ENCODE results near the gene STAM. TPM values are rescaled to one million over a fixed set of nuclear protein-coding genes. Genes with fewer than 3 reads are reported as not detected.

STAM gene
- total RNA-seq, 1 donor from 2014 or later = 29.0 TPM

- peak overlapping the region; percentile 62 for H3K27ac Mint-ChIP-seq (ENCODE audit: unreplicated experiment)
- no peak overlapping the region for H3K4me3 Mint-ChIP-seq
- H3K27me3 Mint-ChIP-seq (ENCODE audit: low read depth) = no peaks in the 10 kb centered on the region
- H3K36me3 Mint-ChIP-seq (ENCODE audit: low read depth) = no peaks in the 10 kb centered on the region
- H3K9me3 Mint-ChIP-seq = peaks cover 2% of the 10 kb centered on the region
- TF ChIP-seq, protein P1, sequence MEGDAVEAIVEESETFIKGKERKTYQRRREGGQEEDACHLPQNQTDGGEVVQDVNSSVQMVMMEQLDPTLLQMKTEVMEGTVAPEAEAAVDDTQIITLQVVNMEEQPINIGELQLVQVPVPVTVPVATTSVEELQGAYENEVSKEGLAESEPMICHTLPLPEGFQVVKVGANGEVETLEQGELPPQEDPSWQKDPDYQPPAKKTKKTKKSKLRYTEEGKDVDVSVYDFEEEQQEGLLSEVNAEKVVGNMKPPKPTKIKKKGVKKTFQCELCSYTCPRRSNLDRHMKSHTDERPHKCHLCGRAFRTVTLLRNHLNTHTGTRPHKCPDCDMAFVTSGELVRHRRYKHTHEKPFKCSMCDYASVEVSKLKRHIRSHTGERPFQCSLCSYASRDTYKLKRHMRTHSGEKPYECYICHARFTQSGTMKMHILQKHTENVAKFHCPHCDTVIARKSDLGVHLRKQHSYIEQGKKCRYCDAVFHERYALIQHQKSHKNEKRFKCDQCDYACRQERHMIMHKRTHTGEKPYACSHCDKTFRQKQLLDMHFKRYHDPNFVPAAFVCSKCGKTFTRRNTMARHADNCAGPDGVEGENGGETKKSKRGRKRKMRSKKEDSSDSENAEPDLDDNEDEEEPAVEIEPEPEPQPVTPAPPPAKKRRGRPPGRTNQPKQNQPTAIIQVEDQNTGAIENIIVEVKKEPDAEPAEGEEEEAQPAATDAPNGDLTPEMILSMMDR (conservative IDR thresholded peaks at IDR 0.05) = peak; percentile 38
- peaks cover 21% of the 10 kb centered on the region for H3K4me1 Mint-ChIP-seq
- peak; percentile 11 for DNase-seq (ENCODE audit: low read depth, low spot score)
Measured at GRCh38 chr10:17736223-17736622, 92.3 kb downstream of the STAM start.

DNA sequence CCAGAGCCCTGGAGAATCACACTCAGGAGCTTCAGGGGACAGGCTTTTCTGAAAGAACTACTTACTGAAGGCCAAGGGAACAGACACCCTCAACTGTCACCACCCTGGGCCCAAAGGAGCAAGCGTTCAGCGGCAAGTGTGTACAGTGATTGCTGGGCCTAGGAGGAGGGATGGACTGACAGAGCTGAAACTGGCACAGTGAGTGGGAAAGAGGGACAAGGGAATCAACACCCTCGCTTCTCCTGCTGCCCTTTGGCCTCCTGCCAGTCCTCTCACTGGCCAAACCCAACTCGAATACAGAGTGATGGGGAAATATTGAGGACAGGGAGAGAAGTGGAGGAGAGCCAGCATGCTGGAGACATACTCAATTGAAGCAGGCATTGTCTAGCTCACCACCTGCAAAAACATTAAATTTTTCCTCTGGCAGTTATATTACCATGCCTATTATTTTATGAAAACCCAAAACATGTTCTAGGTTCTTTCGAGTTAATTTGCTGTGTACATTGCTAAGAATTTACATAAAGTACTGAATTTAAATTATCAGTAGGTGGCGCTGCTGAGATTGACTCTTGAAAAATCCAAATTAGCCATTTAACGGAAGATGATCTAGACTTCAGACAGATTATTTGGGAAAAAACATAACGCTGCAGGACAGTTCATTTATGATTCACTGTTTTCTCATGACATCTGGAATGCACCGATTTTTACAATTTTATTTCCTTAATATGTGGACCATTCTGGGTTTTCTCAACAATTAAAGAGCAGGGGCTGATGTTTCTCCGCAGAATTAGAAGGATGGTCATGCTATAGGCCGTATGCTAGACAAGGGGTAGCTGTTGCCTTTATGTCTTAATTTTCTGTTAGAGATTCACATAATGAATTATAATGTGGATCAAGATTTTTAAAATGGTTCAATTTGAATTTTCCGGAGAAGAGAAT is 93.3 kb downstream of the STAM start:
- Mint-ChIP-seq H3K36me3 (ENCODE audit: low read depth) (no peaks in the 10 kb centered on the region), H3K4me3 (no peak overlapping the region), H3K27ac (ENCODE audit: unreplicated experiment) (no peak overlapping the region), H3K27me3 (ENCODE audit: low read depth) (no peaks in the 10 kb centered on the region), H3K4me1 (peaks cover 21% of the 10 kb centered on the region), H3K9me3 (peaks cover 2% of the 10 kb centered on the region)
- TF ChIP-seq, protein P1 (conservative IDR thresholded peaks at IDR 0.05) = peak; percentile 72
- DNase-seq (ENCODE audit: low read depth, low spot score) = no peak

DNA sequence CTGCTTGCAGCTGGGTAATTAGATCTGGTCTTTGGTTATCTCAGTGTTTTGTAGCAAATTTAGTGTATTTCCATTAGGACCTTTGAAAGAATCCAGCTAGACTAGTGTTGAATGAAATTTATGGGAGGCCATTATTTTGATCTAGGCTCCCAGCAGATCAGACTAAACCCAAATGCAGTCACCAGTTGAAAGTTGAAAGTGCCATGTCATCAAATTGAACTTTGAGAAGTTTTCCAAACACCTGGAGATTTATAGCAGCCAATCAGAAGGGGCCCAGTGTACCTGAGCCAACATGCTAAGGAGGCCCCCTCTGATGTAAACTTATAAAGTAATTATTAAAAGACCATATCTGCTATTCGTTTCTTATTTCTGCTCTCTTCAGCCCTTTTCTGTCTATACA is 96.7 kb downstream of the STAM start:
- no peaks in the 10 kb centered on the region for H3K27me3 Mint-ChIP-seq (ENCODE audit: low read depth)
- no peak overlapping the region for H3K27ac Mint-ChIP-seq (ENCODE audit: unreplicated experiment)
- H3K9me3 Mint-ChIP-seq = no peaks in the 10 kb centered on the region
- no peak overlapping the region for H3K4me3 Mint-ChIP-seq
- no peaks in the 10 kb centered on the region for H3K36me3 Mint-ChIP-seq (ENCODE audit: low read depth)
- peaks cover 23% of the 10 kb centered on the region for H3K4me1 Mint-ChIP-seq
- DNase-seq (ENCODE audit: low read depth, low spot score) = no peak
- TF ChIP-seq, protein P1 (conservative IDR thresholded peaks at IDR 0.05) = no peak

DNA sequence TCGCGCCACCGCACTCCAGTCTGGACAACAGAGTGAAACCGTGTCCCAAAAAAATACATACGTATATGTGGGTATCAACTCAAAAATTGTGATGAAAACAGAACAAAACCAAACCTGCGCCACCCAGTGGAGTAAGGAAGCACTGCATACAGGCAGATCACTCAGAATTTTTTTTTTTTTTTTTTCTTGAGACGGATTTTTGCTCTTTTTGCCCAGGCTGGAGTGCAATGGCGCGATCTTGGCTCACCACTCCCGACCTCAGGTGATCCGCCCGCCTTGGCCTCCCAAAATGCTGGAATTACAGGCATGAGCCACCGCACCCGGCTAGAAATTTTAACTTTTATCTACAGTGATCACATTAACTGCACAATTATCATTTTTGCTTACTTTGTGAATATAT is 99.0 kb downstream of the STAM start:
- Mint-ChIP-seq H3K27ac (ENCODE audit: unreplicated experiment) (peak overlapping the region; percentile 22), H3K4me1 (peaks cover 6% of the 10 kb centered on the region), H3K36me3 (ENCODE audit: low read depth) (no peaks in the 10 kb centered on the region), H3K4me3 (no peak overlapping the region), H3K27me3 (ENCODE audit: low read depth) (no peaks in the 10 kb centered on the region), H3K9me3 (no peaks in the 10 kb centered on the region)
- TF ChIP-seq, protein P1 (conservative IDR thresholded peaks at IDR 0.05) = peak; percentile 86
- DNase-seq (ENCODE audit: low read depth, low spot score) = peak; percentile 70

DNA sequence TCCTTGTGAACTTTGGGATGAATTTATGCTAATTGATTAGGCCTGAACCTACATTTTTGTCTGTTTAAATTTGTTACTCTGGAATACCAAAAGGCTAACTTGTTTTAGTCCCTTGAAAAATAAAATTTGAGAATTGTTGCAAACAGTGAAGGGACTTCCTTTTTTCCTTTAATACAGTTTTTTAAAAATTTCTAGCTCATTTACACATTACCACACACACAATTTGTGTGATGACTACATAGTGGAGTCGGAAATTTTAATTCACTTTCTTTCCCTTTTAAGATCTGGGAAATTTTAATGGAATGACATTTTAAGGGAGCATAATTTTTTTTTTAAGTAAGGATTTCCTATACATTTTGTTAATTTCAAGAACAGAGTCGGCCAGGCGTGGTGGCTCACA is 99.5 kb downstream of the STAM start:
- Mint-ChIP-seq H3K9me3 (no peaks in the 10 kb centered on the region), H3K27ac (ENCODE audit: unreplicated experiment) (no peak overlapping the region), H3K36me3 (ENCODE audit: low read depth) (no peaks in the 10 kb centered on the region), H3K27me3 (ENCODE audit: low read depth) (no peaks in the 10 kb centered on the region), H3K4me3 (no peak overlapping the region), H3K4me1 (peaks cover 6% of the 10 kb centered on the region)
- no peak for DNase-seq (ENCODE audit: low read depth, low spot score)
- TF ChIP-seq, protein P1 (conservative IDR thresholded peaks at IDR 0.05) = no peak
